Measurements from ENCODE around the gene PPP1R12B.

DNA sequence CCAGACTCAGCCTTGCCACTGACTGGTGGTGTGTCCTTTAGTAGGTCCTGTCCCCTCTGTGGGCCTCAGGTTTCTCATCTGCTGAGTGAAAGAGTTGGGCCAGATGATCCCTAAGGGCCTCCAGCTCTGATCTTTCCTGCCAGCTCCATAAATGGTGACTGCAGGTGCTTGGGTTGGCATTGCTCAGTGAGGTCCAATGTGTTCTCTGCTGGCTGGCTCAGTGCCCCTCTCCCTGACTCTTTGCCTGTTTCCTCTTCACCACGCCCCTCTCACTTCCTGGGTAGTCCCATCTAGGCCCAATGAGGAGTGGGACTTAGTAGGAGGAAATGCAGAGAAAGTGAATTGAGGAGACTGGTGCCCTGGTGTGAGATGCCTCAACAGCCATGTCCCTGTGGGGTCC, 43.3 kb upstream of the PPP1R12B start:
- no peak for TF ChIP-seq POLR2A (IDR thresholded peaks at IDR 0.05)
- TF ChIP-seq, protein P1, sequence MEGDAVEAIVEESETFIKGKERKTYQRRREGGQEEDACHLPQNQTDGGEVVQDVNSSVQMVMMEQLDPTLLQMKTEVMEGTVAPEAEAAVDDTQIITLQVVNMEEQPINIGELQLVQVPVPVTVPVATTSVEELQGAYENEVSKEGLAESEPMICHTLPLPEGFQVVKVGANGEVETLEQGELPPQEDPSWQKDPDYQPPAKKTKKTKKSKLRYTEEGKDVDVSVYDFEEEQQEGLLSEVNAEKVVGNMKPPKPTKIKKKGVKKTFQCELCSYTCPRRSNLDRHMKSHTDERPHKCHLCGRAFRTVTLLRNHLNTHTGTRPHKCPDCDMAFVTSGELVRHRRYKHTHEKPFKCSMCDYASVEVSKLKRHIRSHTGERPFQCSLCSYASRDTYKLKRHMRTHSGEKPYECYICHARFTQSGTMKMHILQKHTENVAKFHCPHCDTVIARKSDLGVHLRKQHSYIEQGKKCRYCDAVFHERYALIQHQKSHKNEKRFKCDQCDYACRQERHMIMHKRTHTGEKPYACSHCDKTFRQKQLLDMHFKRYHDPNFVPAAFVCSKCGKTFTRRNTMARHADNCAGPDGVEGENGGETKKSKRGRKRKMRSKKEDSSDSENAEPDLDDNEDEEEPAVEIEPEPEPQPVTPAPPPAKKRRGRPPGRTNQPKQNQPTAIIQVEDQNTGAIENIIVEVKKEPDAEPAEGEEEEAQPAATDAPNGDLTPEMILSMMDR (IDR thresholded peaks at IDR 0.05), result no peak
- no peak for TF ChIP-seq POLR2AphosphoS5 (IDR thresholded peaks at IDR 0.05)
- TF ChIP-seq EP300 (IDR thresholded peaks at IDR 0.05), result no peak

Measured in gastroesophageal sphincter (tissue), 3 donors.